ENCODE results near the gene HGFAC. TPM values are rescaled to one million over a fixed set of nuclear protein-coding genes. Genes with fewer than 3 reads are reported as not detected.

HGFAC gene
- total and polyA plus RNA-seq, 2 experiments from 2014 or later: 0.87 to 1.7 TPM

- H3K79me2 ChIP-seq: no peaks in the 10 kb centered on the region
- no peak for DNase-seq (ENCODE audit: low spot score)
Measured at GRCh38 chr4:3412257-3413020, 29.3 kb upstream of the HGFAC start.

GRCh38 chr4:3413217-3413671 lies 28.5 kb upstream of the HGFAC start:
- Histone ChIP-seq H3K9me2 (replicated peaks; ENCODE audit: insufficient read depth) (no peaks in the 10 kb centered on the region), H4K20me1 (ENCODE audit: insufficient read depth, poor library complexity, severe bottlenecking) (no peaks in the 10 kb centered on the region), H3K27me3 (no peaks in the 10 kb centered on the region), H3K9me3 (ENCODE audit: low read depth) (no peaks in the 10 kb centered on the region), H3K36me3 (replicated peaks; ENCODE audit: insufficient read depth, low read depth) (no peaks in the 10 kb centered on the region), H3K4me2 (no peak overlapping the region), H3K4me1 (ENCODE audit: insufficient read depth) (no peaks in the 10 kb centered on the region), H3K79me2 (no peaks in the 10 kb centered on the region), H2AFZ (no peak overlapping the region), H3K4me3 (no peak overlapping the region), H3K27ac (no peak overlapping the region)
- DNase-seq (ENCODE audit: low spot score): no peak
- 99% methylated on average over 28 of the region's 29 CpGs for WGBS (ENCODE audit: low lambda C conversion rate, missing lambda C conversion rate)
- no peak for TF ChIP-seq CTCF (IDR thresholded peaks at IDR 0.05; ENCODE audit: poor library complexity)
- no peak for TF ChIP-seq EZH2phosphoT487 (IDR thresholded peaks at IDR 0.05; ENCODE audit: low read depth, severe bottlenecking, unreplicated experiment)
- no peak for TF ChIP-seq EZH2 (IDR thresholded peaks at IDR 0.05; ENCODE audit: borderline replicate concordance)

More at GRCh38 chr4:3412257-3413020, 29.3 kb upstream of the HGFAC start:
- no peak overlapping the region for H2AFZ ChIP-seq
- no peaks in the 10 kb centered on the region for H3K9me2 ChIP-seq (replicated peaks; ENCODE audit: insufficient read depth)
- no peak overlapping the region for H3K27ac ChIP-seq
- no peaks in the 10 kb centered on the region for H3K4me1 ChIP-seq (ENCODE audit: insufficient read depth)
- H3K4me2 ChIP-seq: no peak overlapping the region
- 95% methylated on average over 20 of the region's 24 CpGs for WGBS (ENCODE audit: low lambda C conversion rate, missing lambda C conversion rate)
- H4K20me1 ChIP-seq (ENCODE audit: insufficient read depth, poor library complexity, severe bottlenecking): no peaks in the 10 kb centered on the region
- H3K27me3 ChIP-seq: no peaks in the 10 kb centered on the region
- H3K9me3 ChIP-seq (ENCODE audit: low read depth): no peaks in the 10 kb centered on the region
- no peak overlapping the region for H3K4me3 ChIP-seq
- no peaks in the 10 kb centered on the region for H3K36me3 ChIP-seq (replicated peaks; ENCODE audit: insufficient read depth, low read depth)
- no peak for TF ChIP-seq EZH2phosphoT487 (IDR thresholded peaks at IDR 0.05; ENCODE audit: low read depth, severe bottlenecking, unreplicated experiment)
- no peak for TF ChIP-seq EZH2 (IDR thresholded peaks at IDR 0.05; ENCODE audit: borderline replicate concordance)
- TF ChIP-seq CTCF (IDR thresholded peaks at IDR 0.05; ENCODE audit: poor library complexity): no peak

- H2AFZ ChIP-seq: no peak overlapping the region
- 95% methylated on average over 31 of the region's 32 CpGs for WGBS (ENCODE audit: low lambda C conversion rate, missing lambda C conversion rate)
- no peaks in the 10 kb centered on the region for H3K79me2 ChIP-seq
- no peaks in the 10 kb centered on the region for H3K9me3 ChIP-seq (ENCODE audit: low read depth)
- H3K36me3 ChIP-seq (replicated peaks; ENCODE audit: insufficient read depth, low read depth): no peaks in the 10 kb centered on the region
- H3K4me1 ChIP-seq (ENCODE audit: insufficient read depth): no peaks in the 10 kb centered on the region
- DNase-seq (ENCODE audit: low spot score): no peak
- H3K4me2 ChIP-seq: no peak overlapping the region
- no peaks in the 10 kb centered on the region for H3K27me3 ChIP-seq
- no peaks in the 10 kb centered on the region for H3K9me2 ChIP-seq (replicated peaks; ENCODE audit: insufficient read depth)
- no peaks in the 10 kb centered on the region for H4K20me1 ChIP-seq (ENCODE audit: insufficient read depth, poor library complexity, severe bottlenecking)
- no peak overlapping the region for H3K4me3 ChIP-seq
- H3K27ac ChIP-seq: no peak overlapping the region
- TF ChIP-seq EZH2 (IDR thresholded peaks at IDR 0.05; ENCODE audit: borderline replicate concordance) (no peak), EZH2phosphoT487 (IDR thresholded peaks at IDR 0.05; ENCODE audit: low read depth, severe bottlenecking, unreplicated experiment) (no peak), CTCF (IDR thresholded peaks at IDR 0.05; ENCODE audit: poor library complexity) (no peak)
Measured at GRCh38 chr4:3413675-3414420, 27.9 kb upstream of the HGFAC start.

Measured in hepatocyte (in vitro differentiated cells).